Medulla oblongata (tissue), 1 donor: ENCODE data around the gene FUBP3.

Source experiments
- DNase-seq: peaks from one replicate; pipeline ENCODE4 v3.0.0-alpha.2; 2015; ENCODE audit errors: extremely low spot score

The FUBP3 gene

GRCh38 chr9:130634191-130634768, 54.9 kb downstream of the FUBP3 start:
- DNase-seq: no peak

GRCh38 chr9:130634801-130635200, 55.4 kb downstream of the FUBP3 start:
- DNase-seq: no peak

- DNase-seq: no peak
These were observed 55.9 kb downstream of the FUBP3 start for GRCh38 chr9:130635306-130635705.

GRCh38 chr9:130635721-130636647, 56.6 kb downstream of the FUBP3 start:
- DNase-seq: no peak

GRCh38 chr9:130636648-130637020, 57.3 kb downstream of the FUBP3 start:
- no peak for DNase-seq

GRCh38 chr9:130638284-130639123, 59.1 kb downstream of the FUBP3 start:
- DNase-seq: no peak

GRCh38 chr9:130639124-130639765, 59.9 kb downstream of the FUBP3 start:
- no peak for DNase-seq

GRCh38 chr9:130639866-130640555, 60.6 kb downstream of the FUBP3 start:
- no peak for DNase-seq

GRCh38 chr9:130640681-130641080, 61.3 kb downstream of the FUBP3 start:
- DNase-seq: no peak

GRCh38 chr9:130642926-130643325, 63.5 kb downstream of the FUBP3 start:
- DNase-seq: no peak

GRCh38 chr9:130651221-130651620, 71.8 kb downstream of the FUBP3 start:
- DNase-seq: no peak

GRCh38 chr9:130651752-130652151, 72.4 kb downstream of the FUBP3 start:
- no peak for DNase-seq

GRCh38 chr9:130654879-130655278, 75.5 kb downstream of the FUBP3 start:
- no peak for DNase-seq

GRCh38 chr9:130658893-130659698, 79.7 kb downstream of the FUBP3 start:
- no peak for DNase-seq

- DNase-seq: no peak
These were observed 80.4 kb downstream of the FUBP3 start for GRCh38 chr9:130659699-130660248.

GRCh38 chr9:130660326-130660682, 80.9 kb downstream of the FUBP3 start:
- no peak for DNase-seq

- no peak for DNase-seq
These were observed 81.5 kb downstream of the FUBP3 start for GRCh38 chr9:130660683-130661450.

- no peak for DNase-seq
These were observed 82.2 kb downstream of the FUBP3 start for GRCh38 chr9:130661451-130662098.
